Measurements from ENCODE around the gene RNGTT.

- TF ChIP-seq EZH2 (IDR thresholded peaks at IDR 0.05; ENCODE audit: insufficient read depth, poor library complexity, severe bottlenecking) (no peak), EZH2phosphoT487 (IDR thresholded peaks at IDR 0.05; ENCODE audit: insufficient read depth, low read depth) (no peak)
Observed at GRCh38 chr6:88705601-88706000, 257.8 kb downstream of the RNGTT start.
